ENCODE measurements around the gene TAMALIN.

TAMALIN gene

DNA sequence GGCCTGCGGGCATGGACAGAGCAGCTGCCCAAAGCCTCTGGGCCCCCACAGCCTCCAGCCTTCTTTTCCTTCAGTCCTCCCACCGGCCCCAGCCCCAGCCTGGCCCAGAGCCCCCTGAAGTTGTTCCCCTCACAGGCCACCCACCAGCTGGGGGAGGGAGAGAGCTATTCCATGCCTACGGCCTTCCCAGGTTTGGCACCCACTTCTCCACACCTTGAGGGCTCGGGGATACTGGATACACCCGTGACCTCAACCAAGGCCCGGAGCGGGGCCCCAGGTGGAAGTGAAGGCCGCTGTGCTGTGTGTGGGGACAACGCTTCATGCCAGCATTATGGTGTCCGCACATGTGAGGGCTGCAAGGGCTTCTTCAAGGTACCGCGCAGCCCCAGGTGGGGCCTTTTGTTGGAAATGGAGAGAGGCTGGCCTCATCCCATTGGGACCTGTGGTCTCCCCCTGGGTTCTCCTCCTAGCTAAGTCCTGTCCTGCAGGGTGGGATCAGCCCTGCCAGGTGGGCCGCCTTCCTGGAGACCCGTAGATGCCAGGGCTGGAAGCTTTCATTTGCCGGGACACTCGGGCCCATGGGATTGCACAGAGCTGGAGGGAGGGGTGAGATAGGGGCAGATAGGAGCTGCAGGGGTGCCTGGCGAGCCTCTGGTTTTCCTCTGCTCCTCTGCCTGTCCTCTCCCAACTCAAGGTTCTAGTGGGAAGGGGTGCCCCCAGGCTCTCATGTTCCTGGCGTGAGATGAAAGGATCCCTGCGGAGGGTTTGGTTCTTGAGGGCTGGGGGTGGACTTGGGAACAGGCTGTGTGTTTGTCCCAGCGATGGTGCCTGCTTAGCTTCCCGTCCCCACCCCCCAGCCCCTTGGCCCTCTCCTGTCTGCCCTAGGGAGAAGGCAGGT, 48.3 kb downstream of the TAMALIN start:
- DNase-seq (ENCODE audit: low read depth, low spot score), result no peak

DNA sequence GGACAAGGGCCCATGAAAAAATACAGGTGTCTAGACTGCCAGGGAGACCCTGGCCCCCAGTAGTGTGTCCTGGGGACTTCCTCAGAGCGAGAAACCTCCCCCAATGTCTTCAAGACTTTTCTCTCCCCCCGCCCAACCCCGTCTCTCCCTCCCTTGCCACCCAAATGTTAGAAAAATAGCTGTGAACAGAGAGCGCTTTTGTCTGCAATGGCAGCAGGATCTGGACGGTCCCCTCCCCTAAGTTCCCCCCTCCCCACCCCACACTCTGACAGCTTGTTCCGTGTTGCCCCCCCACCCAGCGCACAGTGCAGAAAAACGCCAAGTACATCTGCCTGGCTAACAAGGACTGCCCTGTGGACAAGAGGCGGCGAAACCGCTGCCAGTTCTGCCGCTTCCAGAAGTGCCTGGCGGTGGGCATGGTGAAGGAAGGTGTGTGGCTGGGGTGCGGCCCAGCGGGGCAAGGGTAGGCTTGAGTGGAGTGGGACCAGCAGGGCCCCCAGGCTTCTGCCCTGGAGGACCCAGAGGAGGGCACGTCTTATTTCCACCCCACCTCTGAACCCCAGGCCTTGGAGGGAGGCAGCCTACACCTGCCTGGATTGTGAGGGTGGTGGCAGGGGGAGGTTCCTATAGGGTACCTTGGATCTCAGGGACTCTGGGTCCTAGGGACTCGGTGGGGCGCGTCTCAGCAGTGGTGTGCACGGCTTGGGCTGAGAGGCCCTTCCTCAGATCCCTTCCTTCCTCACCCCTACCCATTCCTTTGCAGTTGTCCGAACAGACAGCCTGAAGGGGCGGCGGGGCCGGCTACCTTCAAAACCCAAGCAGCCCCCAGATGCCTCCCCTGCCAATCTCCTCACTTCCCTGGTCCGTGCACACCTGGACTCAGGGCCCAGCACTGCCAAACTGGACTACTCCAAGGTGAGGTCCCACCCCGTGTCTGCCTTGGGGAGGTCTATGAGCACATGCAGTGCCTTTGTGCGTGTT, 49.3 kb downstream of the TAMALIN start:
- DNase-seq (ENCODE audit: low read depth, low spot score), result no peak

DNA sequence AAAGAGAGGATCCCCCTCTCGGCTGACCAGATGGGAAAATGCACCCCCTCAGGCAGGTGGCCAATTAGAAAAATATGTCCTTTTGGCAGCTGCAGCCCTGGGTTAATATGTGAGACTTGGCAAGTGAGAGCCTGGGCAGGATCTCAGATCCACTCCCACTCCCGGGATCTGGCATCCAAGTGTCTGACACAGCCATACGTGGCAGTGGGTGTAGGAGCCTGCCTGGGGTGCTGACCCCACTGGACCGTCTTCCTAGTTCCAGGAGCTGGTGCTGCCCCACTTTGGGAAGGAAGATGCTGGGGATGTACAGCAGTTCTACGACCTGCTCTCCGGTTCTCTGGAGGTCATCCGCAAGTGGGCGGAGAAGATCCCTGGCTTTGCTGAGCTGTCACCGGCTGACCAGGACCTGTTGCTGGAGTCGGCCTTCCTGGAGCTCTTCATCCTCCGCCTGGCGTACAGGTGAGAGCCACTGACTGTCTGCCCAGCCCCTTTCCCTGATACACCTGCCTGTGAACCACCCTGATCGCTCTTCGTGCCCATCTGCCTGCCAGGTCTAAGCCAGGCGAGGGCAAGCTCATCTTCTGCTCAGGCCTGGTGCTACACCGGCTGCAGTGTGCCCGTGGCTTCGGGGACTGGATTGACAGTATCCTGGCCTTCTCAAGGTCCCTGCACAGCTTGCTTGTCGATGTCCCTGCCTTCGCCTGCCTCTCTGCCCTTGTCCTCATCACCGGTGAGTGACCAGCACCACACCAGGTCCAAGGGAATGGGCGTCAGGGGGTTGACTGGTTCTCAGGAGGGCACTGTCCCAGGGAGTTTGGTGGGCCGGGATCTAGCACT, 50.3 kb downstream of the TAMALIN start:
- DNase-seq (ENCODE audit: low read depth, low spot score), result no peak

DNA sequence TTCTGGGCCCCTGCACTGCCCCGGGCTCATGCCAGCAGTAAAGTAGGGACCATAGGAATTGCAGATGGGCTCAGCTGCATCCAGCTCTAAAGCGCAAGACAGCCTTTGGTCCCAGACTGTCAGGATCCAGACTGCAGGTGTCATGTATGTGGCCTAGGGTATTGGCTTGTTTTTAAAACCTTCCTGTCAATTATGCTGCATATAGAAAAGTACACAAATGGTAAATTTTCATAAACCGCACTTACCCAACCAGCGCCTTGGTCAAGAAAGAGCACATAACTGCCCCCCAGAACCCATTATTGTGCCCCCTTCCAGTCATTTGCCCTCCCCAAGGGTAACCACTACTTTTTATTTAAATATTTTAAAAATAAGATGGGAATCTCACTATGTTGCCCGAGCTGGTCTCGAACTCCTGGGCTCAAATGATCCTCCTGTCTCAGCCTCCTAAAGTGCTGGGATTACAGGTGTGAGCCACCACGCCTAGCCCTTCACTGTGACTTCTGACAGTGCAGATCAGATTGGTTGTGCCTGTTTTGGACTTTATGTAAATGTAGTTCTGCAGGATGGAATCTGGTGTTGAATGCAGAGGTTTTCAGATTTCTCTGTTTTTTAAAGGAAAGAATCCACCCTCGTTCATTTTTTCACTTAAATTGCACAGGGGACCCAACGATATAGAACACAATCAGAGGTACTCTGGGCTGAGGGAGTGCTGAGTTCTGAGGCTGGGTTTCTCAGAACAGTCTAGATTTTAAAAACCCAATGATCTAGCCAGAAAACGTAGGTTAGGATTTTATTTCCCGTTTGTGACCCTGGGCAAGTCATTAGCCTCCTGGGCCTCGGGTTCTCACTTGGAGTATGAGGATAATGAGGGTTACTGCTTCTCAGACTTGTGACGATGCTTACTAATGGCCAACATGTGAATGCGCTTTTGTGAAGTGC, 51.2 kb downstream of the TAMALIN start:
- no peak for DNase-seq (ENCODE audit: low read depth, low spot score)

DNA sequence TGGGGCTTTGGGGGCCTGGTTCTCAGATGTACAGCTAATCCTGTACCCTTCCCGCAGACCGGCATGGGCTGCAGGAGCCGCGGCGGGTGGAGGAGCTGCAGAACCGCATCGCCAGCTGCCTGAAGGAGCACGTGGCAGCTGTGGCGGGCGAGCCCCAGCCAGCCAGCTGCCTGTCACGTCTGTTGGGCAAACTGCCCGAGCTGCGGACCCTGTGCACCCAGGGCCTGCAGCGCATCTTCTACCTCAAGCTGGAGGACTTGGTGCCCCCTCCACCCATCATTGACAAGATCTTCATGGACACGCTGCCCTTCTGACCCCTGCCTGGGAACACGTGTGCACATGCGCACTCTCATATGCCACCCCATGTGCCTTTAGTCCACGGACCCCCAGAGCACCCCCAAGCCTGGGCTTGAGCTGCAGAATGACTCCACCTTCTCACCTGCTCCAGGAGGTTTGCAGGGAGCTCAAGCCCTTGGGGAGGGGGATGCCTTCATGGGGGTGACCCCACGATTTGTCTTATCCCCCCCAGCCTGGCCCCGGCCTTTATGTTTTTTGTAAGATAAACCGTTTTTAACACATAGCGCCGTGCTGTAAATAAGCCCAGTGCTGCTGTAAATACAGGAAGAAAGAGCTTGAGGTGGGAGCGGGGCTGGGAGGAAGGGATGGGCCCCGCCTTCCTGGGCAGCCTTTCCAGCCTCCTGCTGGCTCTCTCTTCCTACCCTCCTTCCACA, 52.0 kb downstream of the TAMALIN start:
- no peak for DNase-seq (ENCODE audit: low read depth, low spot score)

DNA sequence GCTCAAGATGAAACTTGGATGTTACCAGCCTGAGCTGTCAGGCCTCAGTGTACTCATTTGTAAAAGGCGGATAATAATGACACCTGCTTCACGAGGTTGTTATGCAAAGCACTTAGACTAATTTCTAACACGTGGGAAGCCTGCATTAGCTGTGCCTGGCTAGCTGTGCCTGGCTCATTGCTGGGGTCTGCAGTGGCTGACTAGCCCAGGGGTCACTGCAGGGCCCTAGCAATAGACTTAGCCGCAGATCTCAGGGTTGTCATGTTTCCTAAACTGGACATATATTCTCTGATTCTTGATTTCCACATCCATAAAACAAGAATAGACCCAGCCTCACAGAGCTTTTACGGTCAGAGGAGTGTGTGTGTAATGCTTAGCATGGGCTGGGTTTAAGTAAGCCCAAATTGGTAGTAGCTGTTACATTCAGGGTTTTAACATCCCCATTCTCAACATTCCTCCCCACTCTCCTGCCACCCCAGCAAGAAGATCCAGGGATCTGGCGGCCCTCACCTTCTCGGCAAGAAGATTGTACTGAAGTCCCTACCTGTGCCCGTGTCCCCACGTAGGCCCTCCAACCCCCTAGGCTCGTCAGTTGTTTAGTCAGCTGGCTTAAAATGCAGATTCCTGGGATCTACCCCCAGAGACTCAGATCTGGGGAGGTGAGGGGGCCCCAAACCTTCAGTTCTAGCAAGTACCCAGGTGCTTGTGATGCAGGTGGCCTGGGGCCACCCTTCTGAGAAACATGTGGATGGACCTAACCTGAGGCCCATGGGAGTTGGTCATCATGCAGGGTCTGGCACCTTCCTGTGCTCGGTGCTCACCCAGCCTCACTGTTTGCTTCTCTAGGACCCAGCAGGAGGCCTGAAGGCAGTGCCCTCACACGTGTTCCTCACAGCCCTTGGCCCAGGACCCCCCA, 53.1 kb downstream of the TAMALIN start:
- no peak for DNase-seq (ENCODE audit: low read depth, low spot score)

DNA sequence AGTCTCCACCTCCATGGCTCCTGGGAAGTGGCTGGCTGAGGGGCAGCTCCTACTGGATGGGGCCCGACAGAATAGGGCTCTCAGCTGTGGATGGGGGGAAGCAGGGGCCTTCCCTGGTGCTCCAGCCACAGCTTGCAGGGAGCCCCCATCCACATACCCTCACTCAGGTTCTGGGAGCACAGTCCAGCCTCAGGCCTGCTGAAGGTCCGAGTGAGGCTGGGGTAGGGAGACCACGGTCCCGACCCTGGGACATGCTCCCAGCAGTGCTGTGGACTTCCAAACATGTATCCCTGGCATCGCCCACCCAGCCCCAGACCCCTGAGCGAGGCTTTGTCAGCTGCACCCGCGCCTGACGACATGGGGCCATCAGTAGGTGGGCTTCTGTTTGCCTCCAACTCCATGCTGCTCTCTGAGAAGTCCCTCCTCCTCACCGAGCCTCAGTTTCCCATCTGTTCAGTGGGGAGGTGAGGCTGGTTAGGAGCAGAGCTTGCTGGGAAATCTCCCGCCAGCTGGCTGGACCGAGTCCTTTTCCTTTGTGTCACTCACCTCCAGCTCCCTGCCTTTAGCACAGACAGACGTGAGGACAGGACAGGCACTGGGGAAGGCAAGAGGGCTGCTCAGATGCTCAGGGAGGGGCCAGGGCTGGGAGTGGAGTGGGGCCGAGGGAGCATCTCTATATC, 53.9 kb downstream of the TAMALIN start:
- DNase-seq (ENCODE audit: low read depth, low spot score), result no peak

DNA sequence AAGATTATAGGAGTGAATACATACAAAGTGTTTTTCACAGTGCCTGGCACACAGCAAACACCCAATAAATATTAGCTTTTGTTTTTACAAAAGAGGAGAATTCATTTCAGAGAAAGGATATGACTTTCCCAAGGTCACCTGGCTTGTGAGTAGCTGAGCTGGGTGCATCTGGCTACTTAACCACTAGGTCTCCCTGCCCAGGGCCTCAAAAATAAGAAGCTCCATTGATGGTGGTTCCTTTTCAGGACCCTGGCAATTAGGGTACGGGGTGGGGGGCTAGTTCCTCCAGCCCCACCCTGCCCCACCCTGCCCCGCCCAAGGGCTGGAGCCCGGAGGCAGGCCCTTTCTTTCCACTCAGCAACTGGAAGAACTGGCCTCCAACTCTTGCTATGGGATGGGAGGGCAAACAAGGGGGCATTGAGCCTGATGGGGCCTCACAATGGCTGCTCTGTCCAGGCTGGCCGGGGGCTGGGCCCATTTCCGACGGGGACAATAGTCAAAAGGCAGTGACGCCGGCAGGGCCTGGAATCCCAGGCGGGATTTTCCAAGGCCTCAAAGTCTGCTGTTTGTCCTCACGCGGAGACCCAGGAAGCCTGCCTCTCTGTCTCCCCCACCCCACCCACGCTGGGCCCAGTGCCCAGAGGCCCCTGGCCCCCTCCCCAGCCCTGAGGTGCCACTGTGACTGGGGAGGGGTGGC, 54.9 kb downstream of the TAMALIN start:
- DNase-seq (ENCODE audit: low read depth, low spot score), result no peak

DNA sequence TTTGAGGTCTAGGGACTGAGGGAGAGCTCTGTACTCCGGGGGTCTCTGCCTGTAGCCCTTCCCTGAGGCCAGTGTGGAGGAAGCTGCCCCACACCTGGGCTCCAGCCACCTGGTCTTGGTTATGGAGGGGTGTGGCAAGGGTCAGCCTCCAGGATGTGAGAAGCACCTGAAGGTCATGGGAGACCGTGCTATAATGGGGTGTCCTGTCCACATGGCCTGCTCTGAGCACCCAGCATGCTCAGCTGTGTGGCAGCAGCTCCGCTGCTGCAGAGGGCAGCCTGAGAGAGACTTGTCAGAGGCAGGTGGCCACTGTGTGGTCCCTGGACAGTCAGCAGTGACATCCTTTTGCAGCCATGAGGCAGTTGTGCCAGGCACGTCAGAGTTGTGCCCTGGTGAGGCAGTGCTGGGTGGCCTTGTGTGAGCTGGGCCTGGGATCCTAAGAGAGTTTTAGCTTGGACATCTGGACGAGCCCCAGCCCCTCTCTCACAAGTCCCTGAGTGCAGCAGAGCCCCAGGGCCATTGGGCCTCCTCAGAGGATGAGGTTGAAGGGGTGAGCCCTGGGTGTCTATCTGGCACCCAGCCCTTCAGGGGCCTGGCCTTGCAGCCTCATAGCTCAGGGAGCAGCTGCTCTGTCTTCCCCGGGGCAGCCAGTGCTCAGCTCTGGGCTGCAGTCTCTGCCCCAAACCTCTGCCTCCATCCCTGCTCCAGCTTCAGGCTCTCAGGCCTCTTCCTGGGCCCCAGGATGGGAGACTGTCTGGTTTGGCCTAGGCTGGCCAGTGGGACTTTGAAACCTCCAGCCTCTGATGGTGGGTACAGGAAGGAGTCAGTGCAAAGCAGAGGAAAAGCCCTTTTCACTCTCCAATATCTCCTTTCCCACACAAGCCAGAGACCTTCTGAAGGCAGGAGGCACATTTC, 55.7 kb downstream of the TAMALIN start:
- DNase-seq (ENCODE audit: low read depth, low spot score), result no peak

DNA sequence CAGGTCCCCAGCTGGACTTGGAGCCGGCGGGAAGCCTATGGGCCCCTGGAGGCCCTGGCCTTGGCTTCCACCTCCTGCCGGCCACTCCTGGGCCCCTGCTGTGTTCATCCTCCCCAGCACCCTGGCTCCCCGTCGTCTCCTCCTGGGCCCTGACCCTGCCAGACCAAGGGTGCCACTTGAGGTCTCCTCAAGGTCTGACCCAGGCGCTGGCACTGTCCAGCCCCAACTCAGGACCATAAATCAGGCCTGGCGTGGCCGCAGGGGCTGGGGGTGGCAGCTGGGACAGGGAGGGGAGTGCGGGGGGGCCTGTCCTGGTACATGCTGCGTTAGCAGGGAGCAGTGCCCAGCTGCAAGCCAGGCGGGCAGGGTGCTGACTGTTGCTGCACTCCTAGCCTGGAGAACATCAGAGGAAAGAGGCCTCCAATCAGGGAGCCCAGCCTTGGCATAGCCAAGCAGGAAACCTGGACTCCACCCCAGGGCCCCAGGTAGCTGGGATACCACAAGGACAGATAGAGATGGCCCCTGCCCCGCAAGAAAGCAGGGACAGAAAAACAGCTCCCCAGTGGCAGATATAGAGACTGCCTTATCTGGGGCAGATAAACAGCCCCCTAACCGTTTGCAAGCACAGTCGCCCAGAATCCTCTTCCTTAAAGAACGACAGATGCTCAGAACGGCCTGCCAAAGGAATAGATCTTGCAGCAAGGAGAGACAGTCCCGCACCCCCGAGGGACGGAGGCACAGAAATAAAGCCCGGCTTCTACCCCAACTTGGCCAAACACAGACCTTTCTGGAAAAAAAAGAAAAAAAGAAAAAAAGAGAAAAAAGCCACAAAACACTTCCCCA, 56.6 kb downstream of the TAMALIN start:
- no peak for DNase-seq (ENCODE audit: low read depth, low spot score)

DNA sequence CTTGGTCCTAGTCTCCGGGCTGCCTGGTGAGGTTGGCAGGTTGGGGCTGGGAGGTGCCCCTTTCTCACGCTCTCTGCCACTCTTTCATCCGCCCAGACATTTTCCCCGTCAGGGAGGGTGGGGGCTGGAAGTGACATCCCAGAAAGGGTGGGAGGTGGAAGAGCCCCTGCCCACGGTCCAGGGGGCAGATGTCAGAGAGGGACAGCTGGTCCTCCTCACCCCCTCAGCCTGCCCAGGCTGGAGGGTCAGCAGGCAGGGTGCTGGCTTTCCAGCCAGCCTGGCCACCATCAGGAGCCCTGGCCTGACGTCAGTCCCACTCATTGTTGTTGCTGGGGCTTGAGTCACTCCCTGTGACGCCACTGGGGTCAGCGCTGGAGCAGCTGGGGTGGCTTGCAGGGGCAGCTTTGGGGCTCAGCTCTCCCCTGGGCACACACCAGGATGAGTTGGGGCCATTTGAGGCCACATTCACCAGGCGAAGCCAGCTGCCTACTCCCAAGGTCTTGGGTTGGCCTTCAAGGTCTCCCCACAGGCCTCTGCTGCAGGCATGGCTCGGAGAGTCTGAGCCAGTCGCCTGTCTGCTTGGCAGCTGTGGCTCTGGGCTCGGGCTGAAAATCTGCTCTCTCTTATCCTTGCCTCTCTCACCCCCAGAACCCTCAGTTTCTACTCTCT, 57.4 kb downstream of the TAMALIN start:
- DNase-seq (ENCODE audit: low read depth, low spot score), result peak; percentile 74

Measured in smooth muscle cell of the brain vasculature (primary cell).